SK-N-DZ (cell line): ENCODE results near the gene SRPK3.
"Not testable (repeated sequence)": the region's sequence is repeated elsewhere in the genome, so short reads cannot be mapped to it uniquely, and the experiment has no call there.

ENCODE experiments used
- DNase-seq: peaks from one replicate; pipeline ENCODE4 v3.0.0-alpha.2; 2015; ENCODE audit warnings: low spot score

SRPK3 gene

GRCh38 chrX:153746359-153746758 is 34.5 kb upstream of the SRPK3 start:
- no peak for DNase-seq

- not testable (repeated sequence) for DNase-seq
Observed at GRCh38 chrX:153746991-153747390, 33.9 kb upstream of the SRPK3 start.

GRCh38 chrX:153749017-153749416 is 31.8 kb upstream of the SRPK3 start:
- DNase-seq: not testable (repeated sequence)

- no peak for DNase-seq
Observed at GRCh38 chrX:153750127-153750774, 30.6 kb upstream of the SRPK3 start.

- no peak for DNase-seq
Observed at GRCh38 chrX:153755136-153755535, 25.7 kb upstream of the SRPK3 start.

GRCh38 chrX:153761863-153762262 is 19.0 kb upstream of the SRPK3 start:
- no peak for DNase-seq

GRCh38 chrX:153762626-153763173 is 18.1 kb upstream of the SRPK3 start:
- DNase-seq: no peak

- no peak for DNase-seq
Observed at GRCh38 chrX:153763298-153763932, 17.4 kb upstream of the SRPK3 start.

- peak; percentile 61 for DNase-seq
Observed at GRCh38 chrX:153763989-153764755, 16.7 kb upstream of the SRPK3 start, which contains the start of gene PLXNB3. TSS of gene PLXNB3 (plus strand) at chrX:153764249. CDS start at chrX:153765536, 1,287 bp downstream.

GRCh38 chrX:153764786-153765137 is 16.1 kb upstream of the SRPK3 start:
- no peak for DNase-seq

- DNase-seq: peak; percentile 51
Observed at GRCh38 chrX:153765138-153766079, 15.4 kb upstream of the SRPK3 start.

GRCh38 chrX:153766098-153766817 is 14.6 kb upstream of the SRPK3 start:
- no peak for DNase-seq

GRCh38 chrX:153766871-153767673 is 13.8 kb upstream of the SRPK3 start:
- no peak for DNase-seq

GRCh38 chrX:153767674-153768055 is 13.2 kb upstream of the SRPK3 start:
- no peak for DNase-seq

- DNase-seq: no peak
Observed at GRCh38 chrX:153768311-153769157, 12.3 kb upstream of the SRPK3 start.

- no peak for DNase-seq
Observed at GRCh38 chrX:153769158-153769864, 11.5 kb upstream of the SRPK3 start.

- no peak for DNase-seq
Observed at GRCh38 chrX:153769865-153770600, 10.8 kb upstream of the SRPK3 start.
